Measurements from ENCODE around the gene USP22.
A peak's percentile ranks its signal among the peaks of the same experiment; 100 is the strongest.

USP22 gene

GRCh38 chr17:20995873-20996723, 46.7 kb downstream of the USP22 start:
- Histone ChIP-seq H3K36me3 (ENCODE audit: insufficient read depth, low read length) (peaks cover 4% of the 10 kb centered on the region; the same call in 1 of the 2 replicates), H3K9me3 (ENCODE audit: control insufficient read depth, insufficient read depth, low read length) (no peaks in the 10 kb centered on the region; the same call in 1 of the 2 replicates), H3K4me1 (ENCODE audit: insufficient read depth, low read length) (no peaks in the 10 kb centered on the region), H3K9ac (ENCODE audit: low read depth, low read length) (no peak overlapping the region)

GRCh38 chr17:20995164-20995872, 47.5 kb downstream of the USP22 start:
- H3K36me3 ChIP-seq (ENCODE audit: insufficient read depth, low read length), result peaks cover 4% of the 10 kb centered on the region; the same call in 1 of the 2 replicates
- H3K9me3 ChIP-seq (ENCODE audit: control insufficient read depth, insufficient read depth, low read length), result no peaks in the 10 kb centered on the region; the same call in 1 of the 2 replicates
- no peak overlapping the region for H3K9ac ChIP-seq (ENCODE audit: low read depth, low read length)
- no peaks in the 10 kb centered on the region for H3K4me1 ChIP-seq (ENCODE audit: insufficient read depth, low read length)

GRCh38 chr17:20994779-20995149, 48.0 kb downstream of the USP22 start:
- no peak overlapping the region for H3K9ac ChIP-seq (ENCODE audit: low read depth, low read length)
- no peaks in the 10 kb centered on the region for H3K36me3 ChIP-seq (ENCODE audit: insufficient read depth, low read length)
- no peaks in the 10 kb centered on the region for H3K4me1 ChIP-seq (ENCODE audit: insufficient read depth, low read length)
- H3K9me3 ChIP-seq (ENCODE audit: control insufficient read depth, insufficient read depth, low read length), result no peaks in the 10 kb centered on the region; the same call in 1 of the 2 replicates

- H3K9ac ChIP-seq (ENCODE audit: low read depth, low read length), result no peak overlapping the region
- H3K4me1 ChIP-seq (ENCODE audit: insufficient read depth, low read length), result no peaks in the 10 kb centered on the region
- H3K36me3 ChIP-seq (ENCODE audit: insufficient read depth, low read length), result no peaks in the 10 kb centered on the region
- no peaks in the 10 kb centered on the region; the same call in 1 of the 2 replicates for H3K9me3 ChIP-seq (ENCODE audit: control insufficient read depth, insufficient read depth, low read length)
These were observed 48.7 kb downstream of the USP22 start for GRCh38 chr17:20993863-20994778.

- no peaks in the 10 kb centered on the region; the same call in 1 of the 2 replicates for H3K9me3 ChIP-seq (ENCODE audit: control insufficient read depth, insufficient read depth, low read length)
- H3K9ac ChIP-seq (ENCODE audit: low read depth, low read length), result peak overlapping the region; percentile 22; the same call in 1 of the 2 replicates
- no peaks in the 10 kb centered on the region for H3K36me3 ChIP-seq (ENCODE audit: insufficient read depth, low read length)
- H3K4me1 ChIP-seq (ENCODE audit: insufficient read depth, low read length), result no peaks in the 10 kb centered on the region
These were observed 49.6 kb downstream of the USP22 start for GRCh38 chr17:20992987-20993862.

GRCh38 chr17:20992416-20992815, 50.4 kb downstream of the USP22 start:
- H3K9me3 ChIP-seq (ENCODE audit: control insufficient read depth, insufficient read depth, low read length), result no peaks in the 10 kb centered on the region; the same call in 1 of the 2 replicates
- H3K9ac ChIP-seq (ENCODE audit: low read depth, low read length), result no peak overlapping the region
- H3K36me3 ChIP-seq (ENCODE audit: insufficient read depth, low read length), result no peaks in the 10 kb centered on the region
- H3K4me1 ChIP-seq (ENCODE audit: insufficient read depth, low read length), result no peaks in the 10 kb centered on the region

GRCh38 chr17:20991276-20992037, 51.4 kb downstream of the USP22 start:
- Histone ChIP-seq H3K36me3 (ENCODE audit: insufficient read depth, low read length) (no peaks in the 10 kb centered on the region), H3K9me3 (ENCODE audit: control insufficient read depth, insufficient read depth, low read length) (no peaks in the 10 kb centered on the region; the same call in 1 of the 2 replicates), H3K4me1 (ENCODE audit: insufficient read depth, low read length) (no peaks in the 10 kb centered on the region), H3K9ac (ENCODE audit: low read depth, low read length) (no peak overlapping the region)

GRCh38 chr17:20989991-20990855, 52.6 kb downstream of the USP22 start:
- no peak overlapping the region for H3K9ac ChIP-seq (ENCODE audit: low read depth, low read length)
- H3K4me1 ChIP-seq (ENCODE audit: insufficient read depth, low read length), result no peaks in the 10 kb centered on the region
- H3K36me3 ChIP-seq (ENCODE audit: insufficient read depth, low read length), result no peaks in the 10 kb centered on the region
- H3K9me3 ChIP-seq (ENCODE audit: control insufficient read depth, insufficient read depth, low read length), result no peaks in the 10 kb centered on the region; the same call in 1 of the 2 replicates

GRCh38 chr17:20989481-20989880, 53.3 kb downstream of the USP22 start:
- no peaks in the 10 kb centered on the region; the same call in 1 of the 2 replicates for H3K9me3 ChIP-seq (ENCODE audit: control insufficient read depth, insufficient read depth, low read length)
- H3K36me3 ChIP-seq (ENCODE audit: insufficient read depth, low read length), result no peaks in the 10 kb centered on the region
- no peak overlapping the region for H3K9ac ChIP-seq (ENCODE audit: low read depth, low read length)
- H3K4me1 ChIP-seq (ENCODE audit: insufficient read depth, low read length), result no peaks in the 10 kb centered on the region

GRCh38 chr17:20988896-20989295, 53.9 kb downstream of the USP22 start:
- Histone ChIP-seq H3K4me1 (ENCODE audit: insufficient read depth, low read length) (no peaks in the 10 kb centered on the region), H3K9me3 (ENCODE audit: control insufficient read depth, insufficient read depth, low read length) (no peaks in the 10 kb centered on the region), H3K9ac (ENCODE audit: low read depth, low read length) (no peak overlapping the region), H3K36me3 (ENCODE audit: insufficient read depth, low read length) (no peaks in the 10 kb centered on the region)

GRCh38 chr17:20988001-20988636, 54.7 kb downstream of the USP22 start:
- Histone ChIP-seq H3K36me3 (ENCODE audit: insufficient read depth, low read length) (no peaks in the 10 kb centered on the region; the same call in 1 of the 2 replicates), H3K9me3 (ENCODE audit: control insufficient read depth, insufficient read depth, low read length) (no peaks in the 10 kb centered on the region), H3K9ac (ENCODE audit: low read depth, low read length) (no peak overlapping the region), H3K4me1 (ENCODE audit: insufficient read depth, low read length) (no peaks in the 10 kb centered on the region)

- no peaks in the 10 kb centered on the region for H3K9me3 ChIP-seq (ENCODE audit: control insufficient read depth, insufficient read depth, low read length)
- no peaks in the 10 kb centered on the region; the same call in 1 of the 2 replicates for H3K36me3 ChIP-seq (ENCODE audit: insufficient read depth, low read length)
- no peaks in the 10 kb centered on the region for H3K4me1 ChIP-seq (ENCODE audit: insufficient read depth, low read length)
- no peak overlapping the region for H3K9ac ChIP-seq (ENCODE audit: low read depth, low read length)
These were observed 55.3 kb downstream of the USP22 start for GRCh38 chr17:20987511-20987910.

Measured in ES-I3 (cell line).